Measurements from ENCODE around the gene NGFR.

NGFR gene

DNA sequence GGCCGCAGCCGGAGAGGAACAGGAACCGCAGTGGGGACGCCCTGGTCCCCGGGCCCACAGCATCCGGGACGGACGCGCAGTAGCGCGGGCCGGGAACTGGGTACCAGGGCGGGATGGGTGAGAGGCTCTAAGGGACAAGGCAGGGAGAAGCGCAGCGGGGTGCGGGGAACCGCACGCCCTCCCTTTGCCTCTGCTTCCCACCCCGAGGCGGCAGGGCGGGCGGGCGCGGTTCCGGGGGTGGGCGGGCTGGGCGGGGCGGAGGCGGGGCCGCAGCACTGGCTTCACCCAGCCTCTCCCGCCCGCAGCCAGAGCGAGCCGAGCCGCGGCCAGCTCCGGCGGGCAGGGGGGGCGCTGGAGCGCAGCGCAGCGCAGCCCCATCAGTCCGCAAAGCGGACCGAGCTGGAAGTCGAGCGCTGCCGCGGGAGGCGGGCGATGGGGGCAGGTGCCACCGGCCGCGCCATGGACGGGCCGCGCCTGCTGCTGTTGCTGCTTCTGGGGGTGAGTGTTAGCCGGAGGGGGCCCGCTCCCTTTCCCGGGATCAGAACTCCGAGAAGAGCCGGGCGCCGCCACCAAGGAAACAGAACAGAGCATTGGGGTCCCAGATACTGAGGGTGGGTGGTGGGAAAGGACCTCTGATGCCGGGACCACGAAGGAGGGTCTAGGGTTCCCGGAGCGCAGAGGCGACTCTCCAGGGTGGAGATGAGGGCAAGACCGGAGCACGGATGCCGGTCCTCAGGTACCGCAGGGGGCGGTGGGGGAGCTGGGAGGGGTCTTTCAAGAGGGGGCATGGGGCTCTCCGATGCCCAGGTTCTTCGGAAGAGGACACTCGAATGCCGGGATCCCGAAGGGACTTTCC, at the start of gene NGFR (continued):
- TF ChIP-seq, protein P1, sequence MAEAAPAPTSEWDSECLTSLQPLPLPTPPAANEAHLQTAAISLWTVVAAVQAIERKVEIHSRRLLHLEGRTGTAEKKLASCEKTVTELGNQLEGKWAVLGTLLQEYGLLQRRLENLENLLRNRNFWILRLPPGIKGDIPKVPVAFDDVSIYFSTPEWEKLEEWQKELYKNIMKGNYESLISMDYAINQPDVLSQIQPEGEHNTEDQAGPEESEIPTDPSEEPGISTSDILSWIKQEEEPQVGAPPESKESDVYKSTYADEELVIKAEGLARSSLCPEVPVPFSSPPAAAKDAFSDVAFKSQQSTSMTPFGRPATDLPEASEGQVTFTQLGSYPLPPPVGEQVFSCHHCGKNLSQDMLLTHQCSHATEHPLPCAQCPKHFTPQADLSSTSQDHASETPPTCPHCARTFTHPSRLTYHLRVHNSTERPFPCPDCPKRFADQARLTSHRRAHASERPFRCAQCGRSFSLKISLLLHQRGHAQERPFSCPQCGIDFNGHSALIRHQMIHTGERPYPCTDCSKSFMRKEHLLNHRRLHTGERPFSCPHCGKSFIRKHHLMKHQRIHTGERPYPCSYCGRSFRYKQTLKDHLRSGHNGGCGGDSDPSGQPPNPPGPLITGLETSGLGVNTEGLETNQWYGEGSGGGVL (tag by site-specific recombination; IDR thresholded peaks at IDR 0.05), result peak; percentile 64
- TF ChIP-seq ZBTB1 (tag by site-specific recombination; IDR thresholded peaks at IDR 0.05) (no peak), ZNF157 (tag by site-specific recombination; IDR thresholded peaks at IDR 0.05) (no peak)

DNA sequence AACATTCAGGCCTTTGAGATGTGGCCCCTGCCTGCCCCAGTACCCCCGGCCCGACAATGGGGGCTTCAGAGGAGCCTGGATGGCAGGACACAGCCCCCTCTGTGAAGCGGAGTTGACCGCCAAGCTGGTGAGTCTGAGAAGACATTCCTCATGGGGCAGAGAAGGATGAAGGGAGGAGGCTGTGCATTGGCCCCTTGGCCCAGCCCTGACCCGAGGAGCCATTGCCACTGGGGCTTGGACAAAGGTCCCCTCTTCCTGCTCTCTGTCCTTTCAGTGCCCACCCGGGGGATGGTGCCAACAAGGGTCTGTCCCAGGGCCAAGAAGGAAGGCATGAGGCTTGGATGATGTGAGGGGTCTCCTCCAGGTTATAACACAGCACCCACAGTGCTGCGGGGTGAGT, 49.5 kb upstream of the NGFR start:
- ChIA-PET POLR2A (no interaction called here), CTCF (interaction anchor here (0.6 to 2.2 kb wide), 5 partner anchors 10 to 112 kb away, joined by 3 to 11 read pairs (median 3); no protein-coding TSS in a partner anchor)
- Histone ChIP-seq H3K27ac (ENCODE audit: extremely low read depth, low read depth, low read length) (no peak overlapping the region), H3K4me1 (ENCODE audit: control insufficient read depth, insufficient read depth, low read length) (no peaks in the 10 kb centered on the region), H3K36me3 (ENCODE audit: control insufficient read depth in 2 of 2, insufficient read depth in 1 of 2, low read length in 2 of 2) (no peaks in the 10 kb centered on the region), H3K4me3 (ENCODE audit: low read depth, low read length) (no peak overlapping the region), H3K9me3 (ENCODE audit: control insufficient read depth, insufficient read depth, low read depth, low read length) (no peaks in the 10 kb centered on the region)
- TF ChIP-seq ZNF2 (tag by site-specific recombination; IDR thresholded peaks at IDR 0.05) (no peak), ZNF768 (tag by site-specific recombination; IDR thresholded peaks at IDR 0.05) (no peak), FEZF1 (tag by site-specific recombination; IDR thresholded peaks at IDR 0.05) (no peak), ZFP3 (tag by site-specific recombination; IDR thresholded peaks at IDR 0.05; ENCODE audit: low read depth) (no peak), YY1 (tag by site-specific recombination; IDR thresholded peaks at IDR 0.05) (no peak), ZNF350 (tag by site-specific recombination; IDR thresholded peaks at IDR 0.05) (no peak), ZNF549 (tag by site-specific recombination; IDR thresholded peaks at IDR 0.05) (no peak)
- TF ChIP-seq, protein P2, sequence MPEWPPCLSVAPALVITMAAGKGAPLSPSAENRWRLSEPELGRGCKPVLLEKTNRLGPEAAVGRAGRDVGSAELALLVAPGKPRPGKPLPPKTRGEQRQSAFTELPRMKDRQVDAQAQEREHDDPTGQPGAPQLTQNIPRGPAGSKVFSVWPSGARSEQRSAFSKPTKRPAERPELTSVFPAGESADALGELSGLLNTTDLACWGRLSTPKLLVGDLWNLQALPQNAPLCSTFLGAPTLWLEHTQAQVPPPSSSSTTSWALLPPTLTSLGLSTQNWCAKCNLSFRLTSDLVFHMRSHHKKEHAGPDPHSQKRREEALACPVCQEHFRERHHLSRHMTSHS (tag by site-specific recombination; IDR thresholded peaks at IDR 0.05), result no peak
- TF ChIP-seq, protein P3, sequence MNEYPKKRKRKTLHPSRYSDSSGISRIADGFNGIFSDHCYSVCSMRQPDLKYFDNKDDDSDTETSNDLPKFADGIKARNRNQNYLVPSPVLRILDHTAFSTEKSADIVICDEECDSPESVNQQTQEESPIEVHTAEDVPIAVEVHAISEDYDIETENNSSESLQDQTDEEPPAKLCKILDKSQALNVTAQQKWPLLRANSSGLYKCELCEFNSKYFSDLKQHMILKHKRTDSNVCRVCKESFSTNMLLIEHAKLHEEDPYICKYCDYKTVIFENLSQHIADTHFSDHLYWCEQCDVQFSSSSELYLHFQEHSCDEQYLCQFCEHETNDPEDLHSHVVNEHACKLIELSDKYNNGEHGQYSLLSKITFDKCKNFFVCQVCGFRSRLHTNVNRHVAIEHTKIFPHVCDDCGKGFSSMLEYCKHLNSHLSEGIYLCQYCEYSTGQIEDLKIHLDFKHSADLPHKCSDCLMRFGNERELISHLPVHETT (tag by site-specific recombination; IDR thresholded peaks at IDR 0.05), result no peak

DNA sequence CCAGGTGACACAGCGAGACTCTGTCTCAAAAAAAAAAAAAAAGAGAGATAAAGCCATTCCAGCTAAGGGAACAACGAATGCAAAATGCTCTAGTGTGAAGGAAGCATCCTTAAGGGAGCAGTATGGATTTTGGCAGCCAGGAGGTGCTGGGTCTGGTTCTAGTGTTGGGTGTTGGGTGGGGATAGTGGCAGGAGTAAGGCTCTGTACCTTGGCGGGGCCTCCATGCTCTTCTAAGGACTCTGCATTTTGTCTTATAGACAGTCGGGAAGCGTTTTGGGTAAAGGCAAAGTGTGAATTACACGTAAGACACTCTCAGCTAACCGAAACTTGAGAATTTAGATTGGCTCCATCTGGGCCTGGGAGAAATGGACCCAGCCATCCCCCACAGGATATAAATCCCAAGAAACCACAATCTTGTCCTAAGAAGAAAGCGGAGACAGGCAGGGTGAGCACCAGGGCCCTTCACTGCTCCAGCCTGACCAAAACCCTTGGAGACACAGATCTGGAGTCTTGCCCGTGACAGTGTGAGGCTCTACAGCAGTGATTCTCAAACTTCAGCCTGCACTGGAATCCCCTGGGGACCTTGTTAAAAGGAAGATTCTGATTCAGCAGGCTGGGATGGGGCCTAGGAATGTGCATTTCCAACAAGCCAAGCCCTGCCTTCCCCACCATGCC, 47.3 kb upstream of the NGFR start:
- ChIA-PET POLR2A (no interaction called here), CTCF (interaction anchor here (0.7 to 1.9 kb wide), 7 partner anchors 8 to 109 kb away, joined by 3 to 8 read pairs (median 3); no protein-coding TSS in a partner anchor)
- no peaks in the 10 kb centered on the region for H3K9me3 ChIP-seq (ENCODE audit: control insufficient read depth, insufficient read depth, low read depth, low read length)
- no peaks in the 10 kb centered on the region for H3K4me1 ChIP-seq (ENCODE audit: control insufficient read depth, insufficient read depth, low read length)
- no peak overlapping the region for H3K27ac ChIP-seq (ENCODE audit: extremely low read depth, low read depth, low read length)
- no peak overlapping the region for H3K4me3 ChIP-seq (ENCODE audit: low read depth, low read length)
- H3K36me3 ChIP-seq (ENCODE audit: control insufficient read depth in 2 of 2, insufficient read depth in 1 of 2, low read length in 2 of 2), result no peaks in the 10 kb centered on the region
- TF ChIP-seq ZNF514 (tag by site-specific recombination; IDR thresholded peaks at IDR 0.05), result no peak
- TF ChIP-seq, protein P4, sequence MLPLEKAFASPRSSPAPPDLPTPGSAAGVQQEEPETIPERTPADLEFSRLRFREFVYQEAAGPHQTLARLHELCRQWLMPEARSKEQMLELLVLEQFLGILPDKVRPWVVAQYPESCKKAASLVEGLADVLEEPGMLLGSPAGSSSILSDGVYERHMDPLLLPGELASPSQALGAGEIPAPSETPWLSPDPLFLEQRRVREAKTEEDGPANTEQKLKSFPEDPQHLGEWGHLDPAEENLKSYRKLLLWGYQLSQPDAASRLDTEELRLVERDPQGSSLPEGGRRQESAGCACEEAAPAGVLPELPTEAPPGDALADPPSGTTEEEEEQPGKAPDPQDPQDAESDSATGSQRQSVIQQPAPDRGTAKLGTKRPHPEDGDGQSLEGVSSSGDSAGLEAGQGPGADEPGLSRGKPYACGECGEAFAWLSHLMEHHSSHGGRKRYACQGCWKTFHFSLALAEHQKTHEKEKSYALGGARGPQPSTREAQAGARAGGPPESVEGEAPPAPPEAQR (tag by site-specific recombination; IDR thresholded peaks at IDR 0.05), result no peak
- TF ChIP-seq, protein P5, sequence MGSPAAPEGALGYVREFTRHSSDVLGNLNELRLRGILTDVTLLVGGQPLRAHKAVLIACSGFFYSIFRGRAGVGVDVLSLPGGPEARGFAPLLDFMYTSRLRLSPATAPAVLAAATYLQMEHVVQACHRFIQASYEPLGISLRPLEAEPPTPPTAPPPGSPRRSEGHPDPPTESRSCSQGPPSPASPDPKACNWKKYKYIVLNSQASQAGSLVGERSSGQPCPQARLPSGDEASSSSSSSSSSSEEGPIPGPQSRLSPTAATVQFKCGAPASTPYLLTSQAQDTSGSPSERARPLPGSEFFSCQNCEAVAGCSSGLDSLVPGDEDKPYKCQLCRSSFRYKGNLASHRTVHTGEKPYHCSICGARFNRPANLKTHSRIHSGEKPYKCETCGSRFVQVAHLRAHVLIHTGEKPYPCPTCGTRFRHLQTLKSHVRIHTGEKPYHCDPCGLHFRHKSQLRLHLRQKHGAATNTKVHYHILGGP (tag by site-specific recombination; IDR thresholded peaks at IDR 0.05), result no peak
- TF ChIP-seq, protein P6, sequence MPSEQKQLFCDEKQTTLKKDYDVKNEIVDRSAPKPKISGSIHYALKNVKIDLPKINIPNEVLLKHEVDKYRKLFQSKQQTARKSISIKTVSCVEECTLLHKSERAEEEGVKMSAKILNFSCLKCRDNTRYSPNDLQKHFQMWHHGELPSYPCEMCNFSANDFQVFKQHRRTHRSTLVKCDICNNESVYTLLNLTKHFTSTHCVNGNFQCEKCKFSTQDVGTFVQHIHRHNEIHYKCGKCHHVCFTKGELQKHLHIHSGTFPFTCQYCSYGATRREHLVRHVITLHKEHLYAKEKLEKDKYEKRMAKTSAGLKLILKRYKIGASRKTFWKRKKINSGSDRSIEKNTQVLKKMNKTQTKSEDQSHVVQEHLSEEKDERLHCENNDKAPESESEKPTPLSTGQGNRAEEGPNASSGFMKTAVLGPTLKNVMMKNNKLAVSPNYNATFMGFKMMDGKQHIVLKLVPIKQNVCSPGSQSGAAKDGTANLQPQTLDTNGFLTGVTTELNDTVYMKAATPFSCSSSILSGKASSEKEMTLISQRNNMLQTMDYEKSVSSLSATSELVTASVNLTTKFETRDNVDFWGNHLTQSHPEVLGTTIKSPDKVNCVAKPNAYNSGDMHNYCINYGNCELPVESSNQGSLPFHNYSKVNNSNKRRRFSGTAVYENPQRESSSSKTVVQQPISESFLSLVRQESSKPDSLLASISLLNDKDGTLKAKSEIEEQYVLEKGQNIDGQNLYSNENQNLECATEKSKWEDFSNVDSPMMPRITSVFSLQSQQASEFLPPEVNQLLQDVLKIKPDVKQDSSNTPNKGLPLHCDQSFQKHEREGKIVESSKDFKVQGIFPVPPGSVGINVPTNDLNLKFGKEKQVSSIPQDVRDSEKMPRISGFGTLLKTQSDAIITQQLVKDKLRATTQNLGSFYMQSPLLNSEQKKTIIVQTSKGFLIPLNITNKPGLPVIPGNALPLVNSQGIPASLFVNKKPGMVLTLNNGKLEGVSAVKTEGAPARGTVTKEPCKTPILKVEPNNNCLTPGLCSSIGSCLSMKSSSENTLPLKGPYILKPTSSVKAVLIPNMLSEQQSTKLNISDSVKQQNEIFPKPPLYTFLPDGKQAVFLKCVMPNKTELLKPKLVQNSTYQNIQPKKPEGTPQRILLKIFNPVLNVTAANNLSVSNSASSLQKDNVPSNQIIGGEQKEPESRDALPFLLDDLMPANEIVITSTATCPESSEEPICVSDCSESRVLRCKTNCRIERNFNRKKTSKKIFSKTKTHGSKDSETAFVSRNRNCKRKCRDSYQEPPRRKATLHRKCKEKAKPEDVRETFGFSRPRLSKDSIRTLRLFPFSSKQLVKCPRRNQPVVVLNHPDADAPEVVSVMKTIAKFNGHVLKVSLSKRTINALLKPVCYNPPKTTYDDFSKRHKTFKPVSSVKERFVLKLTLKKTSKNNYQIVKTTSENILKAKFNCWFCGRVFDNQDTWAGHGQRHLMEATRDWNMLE (tag by site-specific recombination; conservative IDR thresholded peaks at IDR 0.05; ENCODE audit: low read depth), result no peak
- TF ChIP-seq ZNF114 (tag by site-specific recombination; IDR thresholded peaks at IDR 0.05), result no peak
- TF ChIP-seq, protein P7, sequence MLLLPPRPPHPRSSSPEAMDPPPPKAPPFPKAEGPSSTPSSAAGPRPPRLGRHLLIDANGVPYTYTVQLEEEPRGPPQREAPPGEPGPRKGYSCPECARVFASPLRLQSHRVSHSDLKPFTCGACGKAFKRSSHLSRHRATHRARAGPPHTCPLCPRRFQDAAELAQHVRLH (tag by site-specific recombination; IDR thresholded peaks at IDR 0.05), result no peak
- no peak for TF ChIP-seq ZNF621 (tag by site-specific recombination; IDR thresholded peaks at IDR 0.05)

Data from HEK293 (cell line).